T-helper 1 cell treated with Interleukin-12 subunit alpha and Interleukin-12 subunit beta and Interleukin-4 antibody, amounts not matched to agents 30 μg/mL and 1 μg/mL, for 36 hours (primary cell): Measurements from ENCODE around the gene SLC44A1.

Experiments
- H3K27ac Mint-ChIP-seq: one replicate; pipeline ENCODE4 v1.8.0; 2021; ENCODE audit warnings: mild to moderate bottlenecking, mixed read lengths
- H3K27me3 Mint-ChIP-seq: one replicate; pipeline ENCODE4 v1.8.0; 2021; ENCODE audit warnings: low read depth, mixed read lengths
- H3K36me3 Mint-ChIP-seq: one replicate; pipeline ENCODE4 v1.8.0; 2021; ENCODE audit warnings: low read depth, mixed read lengths
- H3K4me1 Mint-ChIP-seq: one replicate; pipeline ENCODE4 v1.8.0; 2021; ENCODE audit warnings: low read depth, mixed read lengths
- H3K4me3 Mint-ChIP-seq: one replicate; pipeline ENCODE4 v1.8.0; 2021; ENCODE audit warnings: mild to moderate bottlenecking, moderate library complexity, mixed read lengths
- H3K9me3 Mint-ChIP-seq: one replicate; pipeline ENCODE4 v1.8.0; 2021; ENCODE audit warnings: mixed read lengths

The SLC44A1 gene

DNA sequence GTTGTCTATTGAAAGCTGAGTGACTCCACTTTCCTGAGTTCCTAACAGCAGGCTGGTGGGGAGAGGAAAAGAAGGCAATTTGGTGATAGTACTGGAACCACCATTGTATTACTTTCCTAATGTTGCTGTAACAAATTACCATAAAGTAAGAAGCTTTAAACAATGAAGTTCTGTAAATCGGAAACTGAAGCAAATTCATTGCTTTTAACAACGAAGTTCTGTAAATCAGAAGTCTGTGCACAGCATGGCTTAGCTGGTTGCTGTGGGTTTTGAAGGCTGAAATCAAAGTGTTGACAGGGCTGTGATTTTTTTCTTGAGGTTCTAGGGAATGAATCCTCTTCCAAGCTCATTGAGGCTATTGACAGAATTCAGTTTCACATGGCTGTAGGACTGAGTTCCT lies 72.3 kb downstream of the SLC44A1 start:
- Mint-ChIP-seq H3K27ac (no peak overlapping the region), H3K27me3 (no peaks in the 10 kb centered on the region), H3K4me3 (no peak overlapping the region)

DNA sequence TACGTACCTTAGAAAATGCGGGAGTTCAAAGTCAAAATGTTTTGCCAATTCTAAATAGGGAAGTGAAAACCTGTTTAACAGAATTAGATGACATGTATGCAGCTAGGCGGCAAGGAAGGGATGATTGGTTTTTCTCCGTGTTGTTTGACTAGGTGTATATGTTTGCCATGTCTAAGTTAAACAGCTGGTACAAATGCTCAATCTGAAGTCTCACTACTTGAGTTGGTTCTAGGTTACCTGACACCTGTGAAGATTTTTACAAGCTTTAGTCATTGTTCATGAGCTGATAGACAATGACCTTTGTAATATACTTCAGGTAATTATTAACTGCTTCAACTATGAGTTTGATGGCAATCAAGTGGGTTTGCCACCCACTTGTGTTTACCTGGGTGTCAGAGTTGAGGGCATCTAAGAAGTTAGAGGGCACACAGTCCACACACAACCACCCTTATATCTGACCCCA lies 74.3 kb downstream of the SLC44A1 start:
- H3K4me3 Mint-ChIP-seq: no peak overlapping the region
- no peaks in the 10 kb centered on the region for H3K4me1 Mint-ChIP-seq
- no peak overlapping the region for H3K27ac Mint-ChIP-seq

More for the DNA sequence above, 72.3 kb downstream of the SLC44A1 start:
- H3K36me3 Mint-ChIP-seq: no peaks in the 10 kb centered on the region
- H3K4me1 Mint-ChIP-seq: no peaks in the 10 kb centered on the region
- no peaks in the 10 kb centered on the region for H3K9me3 Mint-ChIP-seq

DNA sequence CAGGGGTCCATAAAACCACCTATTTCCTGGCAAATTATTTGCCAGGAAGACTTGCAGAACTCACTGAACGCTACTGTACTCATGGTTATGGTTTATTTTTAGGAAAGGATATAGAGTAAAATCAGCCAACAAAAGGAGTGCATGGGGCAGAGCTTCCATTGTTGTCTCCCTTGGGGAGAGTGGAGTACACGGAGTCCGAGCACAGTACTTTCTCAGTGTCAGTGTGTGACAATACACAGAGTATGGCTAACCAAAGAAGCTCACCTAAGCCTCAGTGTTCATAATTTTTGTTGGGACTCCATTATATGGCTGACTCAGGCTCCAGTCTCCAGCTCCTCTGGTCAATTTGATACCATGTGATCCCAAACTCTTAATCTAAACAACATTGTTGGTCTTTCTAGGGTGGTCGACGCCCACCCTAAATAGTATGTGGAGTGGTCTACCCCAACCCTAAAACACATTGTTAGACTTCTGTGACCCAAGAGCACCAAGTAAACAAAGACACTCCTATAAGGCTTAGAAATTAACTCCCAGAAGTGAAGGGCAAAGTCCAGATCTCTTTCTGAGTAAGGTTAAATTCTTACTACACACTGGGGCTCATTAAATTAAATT lies 74.9 kb downstream of the SLC44A1 start:
- no peaks in the 10 kb centered on the region for H3K4me1 Mint-ChIP-seq
- no peak overlapping the region for H3K4me3 Mint-ChIP-seq
- H3K27me3 Mint-ChIP-seq: no peaks in the 10 kb centered on the region
- no peaks in the 10 kb centered on the region for H3K9me3 Mint-ChIP-seq
- no peaks in the 10 kb centered on the region for H3K36me3 Mint-ChIP-seq
- H3K27ac Mint-ChIP-seq: no peak overlapping the region

More for the DNA sequence above, 74.3 kb downstream of the SLC44A1 start:
- no peaks in the 10 kb centered on the region for H3K36me3 Mint-ChIP-seq
- no peaks in the 10 kb centered on the region for H3K9me3 Mint-ChIP-seq
- H3K27me3 Mint-ChIP-seq: no peaks in the 10 kb centered on the region

DNA sequence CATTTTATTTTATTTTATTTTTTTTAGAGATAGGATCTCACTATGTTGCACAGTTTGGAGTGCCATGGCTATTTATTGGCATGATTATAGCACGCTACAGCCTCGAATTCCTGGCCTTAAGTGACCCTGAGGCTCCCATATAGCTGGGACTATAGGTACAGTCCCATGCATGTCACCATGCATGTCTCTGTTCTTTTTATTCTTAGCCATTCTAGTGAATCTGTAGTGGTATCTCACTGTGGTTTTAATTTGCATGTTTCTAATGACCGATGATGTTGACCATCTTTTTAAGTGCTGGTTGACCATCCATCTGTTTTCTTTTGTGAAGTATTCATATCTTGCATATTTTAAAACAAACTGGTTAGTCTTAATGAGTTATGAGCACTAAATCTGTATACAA lies 76.1 kb downstream of the SLC44A1 start:
- H3K36me3 Mint-ChIP-seq: no peaks in the 10 kb centered on the region
- H3K4me3 Mint-ChIP-seq: no peak overlapping the region
- H3K4me1 Mint-ChIP-seq: no peaks in the 10 kb centered on the region
- no peak overlapping the region for H3K27ac Mint-ChIP-seq
- no peaks in the 10 kb centered on the region for H3K27me3 Mint-ChIP-seq
- H3K9me3 Mint-ChIP-seq: no peaks in the 10 kb centered on the region

DNA sequence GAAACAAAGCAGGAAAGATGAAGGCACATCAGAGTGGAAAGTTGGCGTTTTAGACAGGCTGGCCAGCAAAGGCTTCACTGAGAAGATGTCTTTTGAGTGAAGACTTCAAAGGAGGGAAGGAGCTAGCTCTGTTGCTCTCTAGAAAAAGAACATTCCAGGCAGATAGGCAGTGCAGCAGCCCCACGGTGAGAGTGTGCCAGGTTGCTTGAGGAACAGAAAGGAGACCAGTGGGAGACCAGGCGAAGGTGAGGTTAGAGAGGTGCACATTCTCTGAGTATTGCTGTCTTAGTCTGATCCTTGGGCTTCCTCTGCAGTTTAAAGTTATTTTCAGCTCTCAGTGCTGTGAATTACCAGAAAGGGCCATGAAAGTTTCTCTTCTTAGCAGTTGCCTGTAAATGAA lies 83.8 kb downstream of the SLC44A1 start:
- H3K27ac Mint-ChIP-seq: no peak overlapping the region
- H3K36me3 Mint-ChIP-seq: no peaks in the 10 kb centered on the region
- peaks cover 4% of the 10 kb centered on the region for H3K4me1 Mint-ChIP-seq
- H3K4me3 Mint-ChIP-seq: no peak overlapping the region
- H3K9me3 Mint-ChIP-seq: no peaks in the 10 kb centered on the region
- H3K27me3 Mint-ChIP-seq: no peaks in the 10 kb centered on the region

DNA sequence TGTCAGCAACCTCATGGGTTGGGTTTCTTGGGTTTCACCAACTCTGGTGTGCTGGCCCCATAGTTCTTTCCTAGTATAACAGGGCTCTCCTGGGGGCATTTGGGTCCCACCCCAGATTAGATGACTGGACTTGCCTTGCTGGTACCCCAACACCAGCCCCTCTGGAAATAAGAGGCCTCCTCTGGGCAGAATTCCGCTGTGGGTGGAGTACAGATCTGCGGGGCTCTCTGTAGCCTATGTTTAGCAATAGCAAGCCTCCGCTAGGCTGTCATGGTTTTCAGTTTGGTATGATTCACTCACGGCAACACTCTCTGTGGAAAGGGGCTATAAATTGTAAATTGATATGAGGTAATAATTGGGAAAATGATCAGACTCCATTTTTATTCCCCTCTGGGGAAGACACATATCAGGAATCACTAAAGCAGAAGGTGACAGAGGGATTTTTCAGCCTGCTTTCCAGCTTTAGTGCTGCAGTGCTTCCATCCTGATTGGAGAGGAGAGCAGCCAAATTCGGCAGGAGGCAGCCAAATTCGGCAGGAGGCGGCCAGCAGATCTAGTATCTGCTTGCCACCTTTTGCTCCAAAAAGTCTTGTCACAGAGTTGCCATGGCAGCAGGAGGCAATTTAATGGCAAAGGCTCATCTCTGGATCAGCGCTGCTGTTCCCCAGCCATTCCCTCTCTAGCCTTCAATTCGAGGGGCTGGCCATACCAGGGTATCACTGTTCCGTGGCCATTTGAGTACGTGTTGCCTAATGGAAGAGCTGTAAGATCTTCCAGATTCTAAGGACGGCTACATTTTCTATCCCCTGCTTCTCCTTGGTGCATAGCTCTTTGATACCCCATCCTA lies 84.6 kb downstream of the SLC44A1 start:
- H3K27me3 Mint-ChIP-seq: no peaks in the 10 kb centered on the region
- H3K4me3 Mint-ChIP-seq: no peak overlapping the region
- H3K4me1 Mint-ChIP-seq: peaks cover 4% of the 10 kb centered on the region
- H3K9me3 Mint-ChIP-seq: no peaks in the 10 kb centered on the region
- no peak overlapping the region for H3K27ac Mint-ChIP-seq
- no peaks in the 10 kb centered on the region for H3K36me3 Mint-ChIP-seq

DNA sequence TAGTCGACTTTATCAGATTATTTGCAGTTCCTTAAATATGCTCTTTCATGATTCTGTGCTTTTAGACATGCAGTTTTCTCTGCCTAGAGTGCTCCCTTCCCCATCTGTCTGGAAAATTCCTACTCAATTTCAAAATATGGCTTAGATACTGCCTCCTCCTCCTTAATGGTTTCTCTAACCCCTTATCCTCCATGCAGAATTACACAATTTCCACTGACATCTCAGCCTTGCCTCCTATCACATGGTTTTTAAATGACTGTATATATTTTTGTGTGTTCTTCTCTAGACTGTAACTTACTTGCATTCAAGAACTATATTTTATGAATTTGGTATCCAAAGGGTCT lies 85.2 kb downstream of the SLC44A1 start:
- no peaks in the 10 kb centered on the region for H3K27me3 Mint-ChIP-seq

DNA sequence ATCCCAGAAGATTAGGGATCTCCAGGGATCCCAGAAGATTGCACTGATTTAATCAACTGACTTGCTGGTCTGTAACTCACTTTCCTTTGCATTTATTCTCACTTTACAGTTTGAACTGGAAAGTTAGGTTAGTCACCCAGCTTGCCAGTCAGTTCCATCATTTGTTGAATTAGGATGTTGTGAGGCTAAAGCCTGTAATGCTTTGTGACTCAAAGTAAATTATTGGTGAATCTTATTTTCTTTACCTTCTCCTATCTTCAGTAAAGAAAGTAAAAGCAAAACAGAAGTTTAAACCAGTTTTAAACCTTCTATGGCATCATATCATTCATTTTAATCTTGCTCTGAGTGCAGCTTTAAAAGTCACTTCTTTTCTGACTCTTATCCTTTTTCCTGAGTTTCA lies 85.8 kb downstream of the SLC44A1 start:
- Mint-ChIP-seq H3K27ac (no peak overlapping the region), H3K27me3 (no peaks in the 10 kb centered on the region), H3K36me3 (no peaks in the 10 kb centered on the region), H3K4me1 (peaks cover 4% of the 10 kb centered on the region), H3K4me3 (no peak overlapping the region), H3K9me3 (no peaks in the 10 kb centered on the region)

More for the DNA sequence above, 85.2 kb downstream of the SLC44A1 start:
- no peak overlapping the region for H3K4me3 Mint-ChIP-seq
- no peak overlapping the region for H3K27ac Mint-ChIP-seq
- H3K36me3 Mint-ChIP-seq: no peaks in the 10 kb centered on the region
- H3K9me3 Mint-ChIP-seq: no peaks in the 10 kb centered on the region
- peaks cover 4% of the 10 kb centered on the region for H3K4me1 Mint-ChIP-seq

DNA sequence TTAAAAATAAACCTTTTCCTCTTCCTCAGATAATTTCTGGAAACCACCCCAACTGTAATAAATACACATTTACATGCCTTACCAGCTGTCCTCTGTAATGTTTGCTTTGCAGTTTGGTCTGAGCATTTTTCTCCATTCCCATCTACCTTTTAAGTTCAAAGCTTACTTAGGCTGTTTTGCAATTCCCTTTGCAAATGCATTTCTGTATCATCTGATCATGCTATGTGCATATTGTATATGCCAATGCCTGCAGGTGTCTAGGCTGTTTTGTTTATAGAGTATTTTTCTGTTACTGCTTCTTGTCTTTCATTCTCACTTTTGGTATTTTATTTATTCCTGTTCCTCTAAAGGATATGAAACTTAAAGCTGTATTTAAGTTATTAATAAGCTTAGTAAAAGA lies 86.3 kb downstream of the SLC44A1 start:
- no peaks in the 10 kb centered on the region for H3K36me3 Mint-ChIP-seq
- H3K4me3 Mint-ChIP-seq: no peak overlapping the region
- H3K9me3 Mint-ChIP-seq: no peaks in the 10 kb centered on the region
- no peaks in the 10 kb centered on the region for H3K27me3 Mint-ChIP-seq
- peaks cover 4% of the 10 kb centered on the region for H3K4me1 Mint-ChIP-seq
- H3K27ac Mint-ChIP-seq: no peak overlapping the region

DNA sequence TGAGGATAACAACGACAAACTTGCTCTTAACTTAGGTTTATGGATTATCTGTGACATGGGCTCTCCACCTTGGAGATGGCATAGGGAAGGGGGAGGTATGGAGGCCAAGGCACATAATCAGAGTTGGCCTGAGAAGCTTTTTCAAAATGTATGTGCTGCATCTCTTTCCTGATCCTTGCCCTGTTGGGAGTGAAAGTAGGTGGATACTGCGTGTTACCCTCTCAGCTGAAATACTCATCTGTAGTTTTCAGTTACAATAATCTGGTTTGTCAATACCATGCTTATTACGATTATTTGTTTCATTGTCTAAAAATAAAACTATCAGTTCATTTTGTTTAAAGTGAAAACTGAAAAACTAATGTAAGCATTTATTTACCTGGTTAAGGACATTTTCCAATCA lies 86.7 kb downstream of the SLC44A1 start:
- no peaks in the 10 kb centered on the region for H3K9me3 Mint-ChIP-seq
- no peaks in the 10 kb centered on the region for H3K27me3 Mint-ChIP-seq
- H3K4me1 Mint-ChIP-seq: peaks cover 4% of the 10 kb centered on the region
- H3K36me3 Mint-ChIP-seq: no peaks in the 10 kb centered on the region
- H3K27ac Mint-ChIP-seq: no peak overlapping the region
- no peak overlapping the region for H3K4me3 Mint-ChIP-seq

DNA sequence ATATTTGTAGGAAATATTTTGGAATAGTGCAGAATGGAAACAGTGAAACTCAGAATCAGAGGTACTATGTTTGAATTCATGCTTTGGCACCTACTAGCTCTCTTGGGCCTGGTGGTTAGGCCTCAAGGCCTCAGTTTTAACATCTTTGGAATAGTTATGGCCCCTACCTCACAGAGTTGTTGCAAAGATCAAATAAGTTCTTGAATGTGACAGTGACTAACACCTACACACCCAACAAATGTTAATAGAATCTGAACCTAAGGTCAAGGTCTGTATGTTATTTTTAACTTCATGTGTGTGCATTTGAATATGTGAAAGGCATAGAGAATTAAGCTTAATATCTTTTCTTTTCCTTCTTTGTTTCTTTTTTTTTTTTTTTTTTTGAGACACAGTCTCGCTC lies 87.3 kb downstream of the SLC44A1 start:
- peaks cover 4% of the 10 kb centered on the region for H3K4me1 Mint-ChIP-seq
- no peaks in the 10 kb centered on the region for H3K27me3 Mint-ChIP-seq
- no peak overlapping the region for H3K4me3 Mint-ChIP-seq
- no peaks in the 10 kb centered on the region for H3K36me3 Mint-ChIP-seq
- no peak overlapping the region for H3K27ac Mint-ChIP-seq
- H3K9me3 Mint-ChIP-seq: no peaks in the 10 kb centered on the region

DNA sequence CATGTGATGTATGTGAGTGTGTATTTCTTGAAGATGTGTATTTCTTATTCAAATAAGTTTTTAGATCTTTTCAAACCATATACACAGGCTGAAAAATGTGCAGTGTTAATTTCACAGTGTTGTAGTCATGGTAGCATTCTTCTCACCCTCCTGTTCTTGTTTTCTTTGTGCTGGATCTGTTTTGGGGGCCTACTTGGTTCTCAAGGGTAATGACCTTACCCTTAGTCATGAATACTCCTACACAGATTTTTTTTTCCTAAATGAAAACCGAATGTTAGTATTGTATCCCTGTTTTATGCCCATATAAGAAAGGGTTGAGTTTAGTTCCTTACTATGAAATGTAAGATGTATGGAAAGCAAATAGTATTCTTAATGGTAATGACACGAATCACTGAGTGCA lies 88.0 kb downstream of the SLC44A1 start:
- H3K36me3 Mint-ChIP-seq: no peaks in the 10 kb centered on the region
- H3K9me3 Mint-ChIP-seq: no peaks in the 10 kb centered on the region
- H3K27ac Mint-ChIP-seq: no peak overlapping the region
- H3K4me1 Mint-ChIP-seq: peaks cover 4% of the 10 kb centered on the region
- no peaks in the 10 kb centered on the region for H3K27me3 Mint-ChIP-seq
- no peak overlapping the region for H3K4me3 Mint-ChIP-seq

DNA sequence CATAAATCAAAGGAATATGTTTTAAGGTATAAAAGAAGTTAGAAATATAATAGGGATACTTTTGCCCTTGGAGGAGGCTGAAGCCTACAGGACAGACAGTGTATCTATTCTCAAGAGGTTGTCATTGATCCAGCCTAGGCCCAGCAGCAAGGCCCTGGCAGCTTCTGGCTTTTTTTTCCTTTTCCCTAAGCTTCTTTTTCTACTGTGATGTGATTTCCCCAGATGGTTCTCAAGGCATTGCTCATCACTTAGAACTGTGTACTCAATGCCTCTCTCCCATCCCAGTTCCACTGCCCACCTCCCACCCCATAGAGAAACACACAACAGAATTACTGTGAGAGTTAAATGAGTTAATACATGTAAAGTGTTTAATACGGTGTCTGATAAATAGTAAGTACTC lies 88.6 kb downstream of the SLC44A1 start:
- H3K36me3 Mint-ChIP-seq: no peaks in the 10 kb centered on the region
- H3K9me3 Mint-ChIP-seq: no peaks in the 10 kb centered on the region
- no peaks in the 10 kb centered on the region for H3K27me3 Mint-ChIP-seq
- no peak overlapping the region for H3K27ac Mint-ChIP-seq
- peaks cover 4% of the 10 kb centered on the region for H3K4me1 Mint-ChIP-seq
- H3K4me3 Mint-ChIP-seq: no peak overlapping the region

DNA sequence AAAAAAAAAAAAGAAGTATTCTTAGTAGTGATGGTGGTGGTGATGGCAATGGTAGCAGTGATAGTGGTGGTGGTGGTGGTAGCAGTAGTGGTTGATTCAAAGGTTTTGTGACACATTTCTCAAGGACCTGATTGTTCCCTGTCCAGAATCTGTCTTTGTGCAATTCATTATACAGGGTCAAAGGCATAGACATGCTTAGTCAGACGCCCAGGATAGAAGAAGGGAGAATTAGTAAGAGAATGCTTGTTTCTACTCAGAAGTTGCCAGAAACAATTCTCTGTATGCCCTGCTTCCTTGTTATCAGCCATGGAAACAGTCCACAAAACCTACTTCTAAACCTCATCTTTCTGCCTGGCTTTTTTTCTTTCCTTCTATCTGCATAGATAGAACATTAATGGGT lies 89.4 kb downstream of the SLC44A1 start:
- peaks cover 4% of the 10 kb centered on the region for H3K4me1 Mint-ChIP-seq
- no peak overlapping the region for H3K27ac Mint-ChIP-seq
- H3K9me3 Mint-ChIP-seq: no peaks in the 10 kb centered on the region
- H3K27me3 Mint-ChIP-seq: no peaks in the 10 kb centered on the region
- H3K36me3 Mint-ChIP-seq: no peaks in the 10 kb centered on the region
- H3K4me3 Mint-ChIP-seq: no peak overlapping the region

DNA sequence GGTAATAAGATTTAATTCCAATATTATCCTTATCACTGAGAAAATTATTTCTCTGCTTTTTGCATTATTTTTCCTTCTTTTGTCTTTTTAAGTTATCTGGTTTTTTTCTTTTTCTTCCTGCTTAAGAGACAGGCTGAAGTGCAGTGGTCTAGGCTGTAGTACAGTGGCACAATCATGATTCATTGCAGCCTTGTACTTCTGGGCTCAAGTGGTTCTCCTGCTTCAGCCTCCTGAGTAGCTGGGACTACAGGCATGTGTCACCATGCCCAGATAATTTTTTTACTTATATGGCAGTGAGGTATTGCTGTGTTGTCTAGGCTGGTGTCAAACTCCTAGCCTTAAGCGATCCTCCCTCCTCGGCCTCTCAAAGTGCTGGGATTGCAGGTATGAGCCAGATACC lies 93.9 kb downstream of the SLC44A1 start:
- peaks cover 25% of the 10 kb centered on the region for H3K4me1 Mint-ChIP-seq
- no peak overlapping the region for H3K4me3 Mint-ChIP-seq
- H3K36me3 Mint-ChIP-seq: no peaks in the 10 kb centered on the region
- H3K27me3 Mint-ChIP-seq: no peaks in the 10 kb centered on the region
- no peak overlapping the region for H3K27ac Mint-ChIP-seq
- no peaks in the 10 kb centered on the region for H3K9me3 Mint-ChIP-seq
